Fibroblast of lung (primary cell): Measurements from ENCODE around the gene ANKRD44. TPM values are rescaled to one million over a fixed set of nuclear protein-coding genes. Genes with fewer than 3 reads are reported as not detected.
A peak's percentile ranks its signal among the peaks of the same experiment; 100 is the strongest.
"Not testable (repeated sequence)": the region's sequence is repeated elsewhere in the genome, so short reads cannot be mapped to it uniquely, and the experiment has no call there.

Experiments used
- DNase-seq, 2 donors: peaks; one replicate each; pipeline versions ENCODE4 v3.0.0 to v3.0.0-alpha.2; 2010; ENCODE audit warnings: low read depth in 2 of 2
- H2AFZ ChIP-seq: 2 replicates; pipeline ENCODE4 v1.5.1; 2012; ENCODE audit warnings: low read length, control low read depth, inconsistent platforms
- H3K27ac ChIP-seq: 2 replicates; pipeline ENCODE4 v1.5.1; 2011; ENCODE audit warnings: low read length, control low read depth; ENCODE audit not compliant: insufficient read depth
- H3K27me3 ChIP-seq: 2 replicates; pipeline ENCODE4 v1.5.1; 2011; ENCODE audit warnings: mild to moderate bottlenecking, low read length; ENCODE audit not compliant: control insufficient read depth, insufficient read depth
- H3K36me3 ChIP-seq: 2 replicates; pipeline ENCODE4 v1.5.1; 2011; ENCODE audit warnings: low read length; ENCODE audit not compliant: control insufficient read depth, insufficient read depth
- H3K4me1 ChIP-seq: 2 replicates; pipeline ENCODE4 v1.5.1; 2011; ENCODE audit warnings: low read length; ENCODE audit not compliant: control insufficient read depth, insufficient read depth; ENCODE audit errors: extremely low read depth
- H3K4me2 ChIP-seq: 2 replicates; pipeline ENCODE4 v1.5.1; 2011; ENCODE audit warnings: low read length, control low read depth; ENCODE audit not compliant: insufficient read depth; ENCODE audit errors: extremely low read depth
- H3K4me3 ChIP-seq, 4 experiments: fragments of 200-600 bp in 1 of 4; sonication (generic) in 1 of 4; replicated peaks in 1 of 4; 2 replicates each; pipeline ENCODE4 v1.5.1; 2011 to 2016; ENCODE audit warnings: low read length in 4 of 4, low read depth in 3 of 4, mild to moderate bottlenecking in 3 of 4, control low read depth in 2 of 4, inconsistent platforms in 1 of 4, mixed read lengths in 1 of 4; ENCODE audit not compliant: insufficient read depth in 1 of 4; ENCODE audit errors: control extremely low read depth in 1 of 4
- H3K79me2 ChIP-seq: 2 replicates; pipeline ENCODE4 v1.5.1; 2012; ENCODE audit warnings: mild to moderate bottlenecking, low read length, inconsistent platforms; ENCODE audit not compliant: control insufficient read depth, insufficient read depth
- H3K9ac ChIP-seq: 2 replicates; pipeline ENCODE4 v1.5.1; 2011; ENCODE audit warnings: mild to moderate bottlenecking, low read length, control low read depth; ENCODE audit not compliant: insufficient read depth
- H3K9me3 ChIP-seq: 2 replicates; pipeline ENCODE4 v1.5.1; 2012; ENCODE audit warnings: low read depth, low read length; ENCODE audit not compliant: control insufficient read depth, insufficient read depth
- H4K20me1 ChIP-seq: 2 replicates; pipeline ENCODE4 v1.5.1; 2011; ENCODE audit warnings: low read length; ENCODE audit not compliant: control insufficient read depth, insufficient read depth; ENCODE audit errors: extremely low read depth
- EZH2 ChIP-seq: IDR thresholded peaks from 2 replicates; pipeline ENCODE4 v1.5.1; 2012; ENCODE audit warnings: low read length, control low read depth, mild to moderate bottlenecking; ENCODE audit errors: missing control alignments
- polyA plus RNA-seq, 2 donors: library from polyadenylated mRNA; depleted of rRNA in 1 of 2; stranded (reverse) in 1 of 2; unstranded in 1 of 2; fragments of >200 nt; gene quantifications; 2 replicates each; pipeline ENCODE4 v1.2.1, GENCODE V29; 2011 to 2012; ENCODE audit warnings: missing spikeins in 1 of 2
- total RNA-seq: library from RNA; depleted of rRNA; stranded (reverse); fragments of >200 nt; gene quantifications from 2 replicates; pipeline ENCODE4 v1.2.1, GENCODE V29; 2014
- TF ChIP-seq, protein P1 (sequence below), 2 donors: IDR thresholded peaks in 1 of 2; conservative IDR thresholded peaks in 1 of 2; 1 replicate in 1 of 2; 2 replicates in 1 of 2; pipeline ENCODE4 v1.5.1; 2011 to 2012; ENCODE audit warnings: low read length in 2 of 2, control low read depth in 1 of 2, inconsistent platforms in 1 of 2, low read depth in 1 of 2, mild to moderate bottlenecking in 1 of 2

Gene ANKRD44
- total and polyA plus RNA-seq, 2 donors (not counting 1 experiment from before 2014, with no cell fraction given): 7.6 to 9.7 TPM

DNA sequence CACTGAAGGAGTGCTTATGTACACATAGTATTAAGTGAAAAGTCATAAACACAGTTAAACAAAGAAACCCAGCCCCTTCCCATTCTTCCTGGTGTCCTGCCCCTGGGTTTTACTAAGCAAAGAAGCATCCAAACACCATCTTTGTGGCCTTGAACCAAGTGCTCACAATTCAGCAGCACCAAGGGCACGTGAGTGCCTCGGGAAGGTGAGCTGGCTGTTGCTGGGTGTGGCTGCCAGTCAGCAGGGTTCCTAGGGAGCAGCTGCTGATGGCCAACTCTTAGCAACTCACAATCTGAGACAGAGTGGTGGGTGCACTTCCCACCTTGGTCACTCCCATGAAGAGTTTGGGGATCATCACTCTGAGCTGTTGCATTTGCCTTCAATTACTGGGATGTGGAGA is 286.4 kb downstream of the ANKRD44 start:
- Histone ChIP-seq H3K4me3 (no peak overlapping the region), H3K9ac (no peak overlapping the region), H3K4me2 (no peak overlapping the region)

DNA sequence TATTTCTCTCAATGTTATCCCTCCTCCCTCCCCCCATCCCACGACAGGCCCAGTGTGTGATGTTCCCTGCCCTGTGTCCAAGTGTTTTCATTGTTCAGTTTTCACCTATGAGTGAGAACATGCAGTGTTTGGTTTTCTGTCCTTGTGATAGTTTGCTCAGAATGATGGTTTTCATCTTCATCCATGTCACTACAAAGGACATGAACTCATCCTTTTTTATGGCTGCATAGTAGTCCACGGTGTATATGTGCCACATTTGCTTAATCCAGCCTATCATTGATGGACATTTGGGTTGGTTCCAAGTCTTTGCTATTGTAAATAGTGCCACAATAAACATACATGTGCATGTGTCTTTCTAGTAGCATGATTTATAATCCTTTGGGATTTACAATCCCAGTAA is 289.7 kb downstream of the ANKRD44 start:
- H3K9me3 ChIP-seq, H3K27me3 ChIP-seq, H4K20me1 ChIP-seq, H3K9ac ChIP-seq, H2AFZ ChIP-seq, H3K36me3 ChIP-seq, DNase-seq, H3K4me3 ChIP-seq, H3K27ac ChIP-seq, H3K4me2 ChIP-seq, H3K4me1 ChIP-seq, H3K79me2 ChIP-seq: not testable (repeated sequence)

More for the DNA sequence above, 286.4 kb downstream of the ANKRD44 start:
- Histone ChIP-seq H3K9me3 (no peaks in the 10 kb centered on the region), H3K36me3 (no peaks in the 10 kb centered on the region), H3K4me1 (no peaks in the 10 kb centered on the region), H3K79me2 (no peaks in the 10 kb centered on the region), H3K27ac (no peak overlapping the region), H2AFZ (no peak overlapping the region), H3K27me3 (no peaks in the 10 kb centered on the region), H4K20me1 (no peaks in the 10 kb centered on the region)
- peak in 1 of 2 donors; percentile 20 for DNase-seq
- TF ChIP-seq EZH2: no peak
- TF ChIP-seq, protein P1, sequence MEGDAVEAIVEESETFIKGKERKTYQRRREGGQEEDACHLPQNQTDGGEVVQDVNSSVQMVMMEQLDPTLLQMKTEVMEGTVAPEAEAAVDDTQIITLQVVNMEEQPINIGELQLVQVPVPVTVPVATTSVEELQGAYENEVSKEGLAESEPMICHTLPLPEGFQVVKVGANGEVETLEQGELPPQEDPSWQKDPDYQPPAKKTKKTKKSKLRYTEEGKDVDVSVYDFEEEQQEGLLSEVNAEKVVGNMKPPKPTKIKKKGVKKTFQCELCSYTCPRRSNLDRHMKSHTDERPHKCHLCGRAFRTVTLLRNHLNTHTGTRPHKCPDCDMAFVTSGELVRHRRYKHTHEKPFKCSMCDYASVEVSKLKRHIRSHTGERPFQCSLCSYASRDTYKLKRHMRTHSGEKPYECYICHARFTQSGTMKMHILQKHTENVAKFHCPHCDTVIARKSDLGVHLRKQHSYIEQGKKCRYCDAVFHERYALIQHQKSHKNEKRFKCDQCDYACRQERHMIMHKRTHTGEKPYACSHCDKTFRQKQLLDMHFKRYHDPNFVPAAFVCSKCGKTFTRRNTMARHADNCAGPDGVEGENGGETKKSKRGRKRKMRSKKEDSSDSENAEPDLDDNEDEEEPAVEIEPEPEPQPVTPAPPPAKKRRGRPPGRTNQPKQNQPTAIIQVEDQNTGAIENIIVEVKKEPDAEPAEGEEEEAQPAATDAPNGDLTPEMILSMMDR (conservative IDR thresholded peaks at IDR 0.05 in 1 of 2, IDR thresholded peaks at IDR 0.05 in 1 of 2; ENCODE audit: low read depth in 1 of 2, low read length in 2 of 2): no peak

DNA sequence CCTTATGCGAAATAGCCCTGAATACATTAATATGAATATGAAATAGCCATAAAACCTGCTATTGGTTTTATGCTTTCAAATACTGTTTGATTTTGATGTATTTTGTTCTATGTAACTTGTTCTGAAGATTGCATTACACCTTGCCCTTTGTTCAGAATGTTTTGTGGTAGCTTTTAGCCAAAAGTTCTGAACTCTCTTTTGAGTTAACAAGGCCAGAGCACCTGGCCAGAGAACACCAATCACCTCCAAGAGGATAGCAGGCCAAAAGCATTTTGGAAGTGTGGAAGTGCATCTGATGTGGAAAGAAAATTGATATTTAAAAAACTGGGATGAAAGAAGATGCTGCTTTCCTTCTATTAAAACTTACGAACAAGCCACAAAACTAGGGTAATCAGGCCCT is 297.5 kb downstream of the ANKRD44 start:
- no peaks in the 10 kb centered on the region for H3K27me3 ChIP-seq
- H3K4me2 ChIP-seq: no peak overlapping the region
- TF ChIP-seq EZH2: no peak
- TF ChIP-seq, protein P1 (conservative IDR thresholded peaks at IDR 0.05 in 1 of 2, IDR thresholded peaks at IDR 0.05 in 1 of 2; ENCODE audit: low read depth in 1 of 2, low read length in 2 of 2): no peak
- no peak overlapping the region for H2AFZ ChIP-seq
- H3K4me1 ChIP-seq: no peaks in the 10 kb centered on the region
- H3K9ac ChIP-seq: no peak overlapping the region
- H3K79me2 ChIP-seq: no peaks in the 10 kb centered on the region
- DNase-seq: no peak
- H3K9me3 ChIP-seq: no peaks in the 10 kb centered on the region
- no peak overlapping the region for H3K27ac ChIP-seq
- no peaks in the 10 kb centered on the region for H4K20me1 ChIP-seq
- H3K4me3 ChIP-seq: no peak overlapping the region
- no peaks in the 10 kb centered on the region for H3K36me3 ChIP-seq
